Endothelial cell of umbilical vein (primary cell): ENCODE measurements around the gene LHX3. TPM values are rescaled to one million over a fixed set of nuclear protein-coding genes. Genes with fewer than 3 reads are reported as not detected.

ENCODE experiments used
- BruUV-seq: library from RNA; stranded (reverse); fragments of 400-500 nt; replicated peaks from 2 replicates; lab custom pipeline; 2021; lab: Mats Ljungman, UMichigan
- CTCF ChIA-PET: fragments of 300-600, 350-600 bp; sonication (Branson Sonifier 250); formaldehyde crosslinking; loops from one replicate; lab custom pipeline; 2021; ENCODE audit warnings: antibody characterized with exemption, inconsistent platforms; lab: Charles Lee
- POLR2A ChIA-PET: fragments of 300-600, 350-600 bp; sonication (Branson Sonifier 250); formaldehyde crosslinking; loops from one replicate; lab custom pipeline; 2021; ENCODE audit warnings: antibody characterized with exemption, inconsistent platforms; lab: Charles Lee
- DNase-seq: peaks from one replicate; pipeline ENCODE4 v3.0.0-alpha.2; 2011; ENCODE audit warnings: low read depth, low spot score
- FAIRE-seq: peaks from 2 replicates; lab custom pipeline; 2011; peaks lifted over from hg19 to GRCh38; lab: Jason Lieb, UNC
- H2AFZ ChIP-seq: 2 replicates; pipeline ENCODE4 v1.6.0; 2012; ENCODE audit warnings: low read depth, low read length, control low read depth, inconsistent platforms
- H3K27ac ChIP-seq: 2 replicates; pipeline ENCODE4 v1.5.1; 2011; ENCODE audit warnings: low read depth, mild to moderate bottlenecking, control low read depth, low read length, moderate library complexity; ENCODE audit not compliant: insufficient read depth
- H3K27me3 ChIP-seq, 2 experiments: 2 replicates each; pipeline versions ENCODE4 v1.6.0 to v1.6.1; 2011; ENCODE audit warnings: low read length in 2 of 2, mixed read lengths in 1 of 2; ENCODE audit not compliant: control insufficient read depth in 2 of 2, insufficient read depth in 2 of 2
- H3K36me3 ChIP-seq, 2 experiments: 2 replicates in 1 of 2; 3 replicates in 1 of 2; pipeline ENCODE4 v1.5.1; 2011; ENCODE audit warnings: low read length in 2 of 2, mild to moderate bottlenecking in 1 of 2, moderate library complexity in 1 of 2; ENCODE audit not compliant: control insufficient read depth in 2 of 2, insufficient read depth in 2 of 2; ENCODE audit errors: extremely low read depth in 1 of 2
- H3K4me1 ChIP-seq: 3 replicates; pipeline ENCODE4 v1.5.1; 2011; ENCODE audit warnings: mild to moderate bottlenecking, low read length; ENCODE audit not compliant: control insufficient read depth, insufficient read depth; ENCODE audit errors: extremely low read depth
- H3K4me2 ChIP-seq: 2 replicates; pipeline ENCODE4 v1.6.1; 2011; ENCODE audit warnings: low read length, control low read depth, mixed read lengths; ENCODE audit not compliant: insufficient read depth
- H3K4me3 ChIP-seq, 3 experiments: fragments of 200-600 bp in 1 of 3; sonication (generic), shearing (Covaris generic) in 1 of 3; replicated peaks in 1 of 3; 2 replicates each; pipeline ENCODE4 v1.5.1; 2011 to 2016; ENCODE audit warnings: control low read depth in 3 of 3, low read length in 3 of 3, mild to moderate bottlenecking in 2 of 3, inconsistent platforms in 1 of 3, low read depth in 1 of 3, moderate library complexity in 1 of 3; ENCODE audit not compliant: insufficient read depth in 1 of 3
- H3K79me2 ChIP-seq: 2 replicates; pipeline ENCODE4 v1.6.0; 2012; ENCODE audit warnings: low read length, inconsistent platforms; ENCODE audit not compliant: control insufficient read depth, insufficient read depth
- H3K9ac ChIP-seq: replicated peaks from 2 replicates; pipeline ENCODE3; 2011; ENCODE audit warnings: low read length, control low read depth; ENCODE audit not compliant: insufficient read depth; ENCODE audit errors: extremely low read depth
- H3K9me1 ChIP-seq: replicated peaks from 3 replicates; pipeline ENCODE4 v1.6.0; 2011; ENCODE audit warnings: mild to moderate bottlenecking, low read length; ENCODE audit not compliant: control insufficient read depth, insufficient read depth; ENCODE audit errors: extremely low read depth
- H3K9me3 ChIP-seq: replicated peaks from 2 replicates; pipeline ENCODE4 v1.5.1; 2012; ENCODE audit warnings: low read length, inconsistent platforms; ENCODE audit not compliant: control insufficient read depth, insufficient read depth
- H4K20me1 ChIP-seq: replicated peaks from 2 replicates; pipeline ENCODE3; 2011; ENCODE audit warnings: mild to moderate bottlenecking, low read length; ENCODE audit not compliant: control insufficient read depth, insufficient read depth; ENCODE audit errors: extremely low read depth
- EZH2 ChIP-seq: IDR thresholded peaks from 2 replicates; pipeline ENCODE4 v1.6.1; 2012; ENCODE audit warnings: borderline replicate concordance, low read depth, mild to moderate bottlenecking, moderate library complexity, low read length, inconsistent platforms; ENCODE audit not compliant: severe bottlenecking
- FOS ChIP-seq: IDR thresholded peaks from 2 replicates; pipeline ENCODE4 v1.6.1; 2011; ENCODE audit warnings: mild to moderate bottlenecking, low read length, moderate library complexity, borderline replicate concordance; ENCODE audit not compliant: insufficient read depth
- GATA2 ChIP-seq: IDR thresholded peaks from 2 replicates; pipeline ENCODE4 v1.7.0; 2011; ENCODE audit warnings: low read depth, mild to moderate bottlenecking, moderate library complexity, mixed read lengths, low read length; ENCODE audit not compliant: insufficient read length, insufficient read depth
- JUN ChIP-seq: IDR thresholded peaks from 2 replicates; pipeline ENCODE4 v1.6.1; 2011; ENCODE audit warnings: borderline replicate concordance, low read depth; ENCODE audit not compliant: insufficient read length, insufficient read depth
- MYC ChIP-seq: IDR thresholded peaks from one replicate; pipeline ENCODE4 v1.6.1; 2011; ENCODE audit warnings: mild to moderate bottlenecking, low read depth, low read length
- POLR2A ChIP-seq: IDR thresholded peaks from 2 replicates; pipeline ENCODE4 v1.6.1; 2012; ENCODE audit warnings: low read depth, mild to moderate bottlenecking, control low read depth, low read length
- POLR2AphosphoS5 ChIP-seq: IDR thresholded peaks from 2 replicates; pipeline ENCODE4 v1.6.1; 2012; ENCODE audit warnings: low read depth, mild to moderate bottlenecking, control low read depth, low read length, moderate library complexity; ENCODE audit not compliant: insufficient read depth
- dilution Hi-C: fragments of 300-500 bp; cut with MboI; formaldehyde crosslinking; loops from one replicate; pipeline ENCODE4 v1.15.0; 2019; ENCODE audit warnings: low sequenced_read_pairs; ENCODE audit not compliant: extremely low pct_ligation_motif_present
- intact Hi-C: fragments of 100-400 bp; cut with micrococcal nuclease; formaldehyde crosslinking; loops from one replicate; pipeline ENCODE4 v1.10.0; 2022
- polyA plus RNA-seq, 4 experiments: library from polyadenylated mRNA; depleted of rRNA in 3 of 4; stranded (reverse) in 3 of 4; unstranded in 1 of 4; fragments of >200 nt; gene quantifications; 2 replicates each; pipeline versions ENCODE4 v1.2.1 to v1.2.3, GENCODE V29; 2011 to 2012; ENCODE audit warnings: missing spikeins in 1 of 4
- total RNA-seq: library from RNA; stranded (reverse); gene quantifications from 2 replicates; pipeline ENCODE4 v1.2.3, GENCODE V29; 2021
- TF ChIP-seq, protein P1 (sequence below), 2 donors: IDR thresholded peaks; 1 replicate in 1 of 2; 2 replicates in 1 of 2; pipeline ENCODE4 v1.5.1; 2011; ENCODE audit warnings: low read length in 2 of 2, mild to moderate bottlenecking in 2 of 2, moderate library complexity in 2 of 2, control low read depth in 1 of 2, inconsistent platforms in 1 of 2, low read depth in 1 of 2; ENCODE audit not compliant: insufficient read depth in 1 of 2; ENCODE audit errors: extremely low read depth in 1 of 2
- TF ChIP-seq, protein P2 (sequence below): IDR thresholded peaks from 2 replicates; pipeline ENCODE4 v1.6.1; 2011; ENCODE audit not compliant: insufficient read depth, insufficient read length

The LHX3 gene
- total and polyA plus RNA-seq, 2 donors (not counting 3 experiments of a cell fraction or from before 2014, with no cell fraction given), result not detected

DNA sequence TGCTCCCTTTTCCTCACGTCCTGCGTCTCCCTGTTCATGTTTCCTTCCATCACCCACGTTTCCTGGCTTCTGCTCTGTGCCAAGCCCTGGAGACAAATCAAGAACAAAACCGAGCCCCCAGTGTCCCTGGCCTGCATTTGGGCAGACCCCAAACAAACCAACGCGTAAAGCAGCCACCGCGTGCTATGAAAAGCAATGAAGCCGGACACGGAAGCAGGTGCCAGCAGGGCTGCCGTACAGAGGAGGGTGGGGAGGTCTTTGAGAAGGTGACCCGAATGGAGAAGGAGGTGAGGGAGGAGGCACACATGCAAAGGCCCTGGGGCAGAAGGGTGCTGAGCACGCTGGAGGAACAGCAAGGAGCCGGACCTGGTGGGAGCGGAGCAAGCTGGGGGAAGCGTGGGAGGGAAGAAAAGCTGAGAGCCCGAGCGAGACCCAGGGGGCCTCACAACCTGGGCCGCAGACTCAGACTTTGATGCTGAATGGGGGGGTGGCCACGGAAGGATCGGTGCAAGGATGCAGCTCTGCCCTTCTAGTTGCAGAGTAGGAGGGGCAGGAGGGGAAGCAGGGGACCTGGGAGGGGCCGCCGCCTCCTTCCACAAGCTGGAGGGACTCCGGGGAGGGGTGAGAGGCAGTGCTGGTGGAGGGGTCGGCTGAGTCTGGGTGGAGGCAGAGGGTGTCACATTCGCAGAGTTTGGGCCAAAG is 42.1 kb upstream of the LHX3 start:
- H3K9me1 ChIP-seq, result no peaks in the 10 kb centered on the region
- H3K9ac ChIP-seq, result no peak overlapping the region
- no peak for TF ChIP-seq GATA2
- no peak for TF ChIP-seq FOS
- TF ChIP-seq POLR2AphosphoS5, result no peak
- TF ChIP-seq JUN, result no peak
- TF ChIP-seq, protein P1, sequence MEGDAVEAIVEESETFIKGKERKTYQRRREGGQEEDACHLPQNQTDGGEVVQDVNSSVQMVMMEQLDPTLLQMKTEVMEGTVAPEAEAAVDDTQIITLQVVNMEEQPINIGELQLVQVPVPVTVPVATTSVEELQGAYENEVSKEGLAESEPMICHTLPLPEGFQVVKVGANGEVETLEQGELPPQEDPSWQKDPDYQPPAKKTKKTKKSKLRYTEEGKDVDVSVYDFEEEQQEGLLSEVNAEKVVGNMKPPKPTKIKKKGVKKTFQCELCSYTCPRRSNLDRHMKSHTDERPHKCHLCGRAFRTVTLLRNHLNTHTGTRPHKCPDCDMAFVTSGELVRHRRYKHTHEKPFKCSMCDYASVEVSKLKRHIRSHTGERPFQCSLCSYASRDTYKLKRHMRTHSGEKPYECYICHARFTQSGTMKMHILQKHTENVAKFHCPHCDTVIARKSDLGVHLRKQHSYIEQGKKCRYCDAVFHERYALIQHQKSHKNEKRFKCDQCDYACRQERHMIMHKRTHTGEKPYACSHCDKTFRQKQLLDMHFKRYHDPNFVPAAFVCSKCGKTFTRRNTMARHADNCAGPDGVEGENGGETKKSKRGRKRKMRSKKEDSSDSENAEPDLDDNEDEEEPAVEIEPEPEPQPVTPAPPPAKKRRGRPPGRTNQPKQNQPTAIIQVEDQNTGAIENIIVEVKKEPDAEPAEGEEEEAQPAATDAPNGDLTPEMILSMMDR (IDR thresholded peaks at IDR 0.05; ENCODE audit: extremely low read depth in 1 of 2, insufficient read depth in 1 of 2, low read depth in 1 of 2, low read length in 2 of 2), result no peak
- TF ChIP-seq EZH2, result no peak
- no peak for TF ChIP-seq MYC
- TF ChIP-seq, protein P2, sequence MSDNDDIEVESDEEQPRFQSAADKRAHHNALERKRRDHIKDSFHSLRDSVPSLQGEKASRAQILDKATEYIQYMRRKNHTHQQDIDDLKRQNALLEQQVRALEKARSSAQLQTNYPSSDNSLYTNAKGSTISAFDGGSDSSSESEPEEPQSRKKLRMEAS, result no peak
- TF ChIP-seq POLR2A, result no peak
- intact Hi-C loops, result no loop called here
- H2AFZ ChIP-seq, result no peak overlapping the region
- dilution Hi-C loops, result no loop called here
- peaks cover 14% of the 10 kb centered on the region for H3K79me2 ChIP-seq
- CTCF ChIA-PET, result no interaction called here
- H3K27ac ChIP-seq, result no peak overlapping the region
- BruUV-seq, result no TSS peak
- FAIRE-seq (no peak), DNase-seq (no peak)
- H4K20me1 ChIP-seq, result no peaks in the 10 kb centered on the region
- peaks cover 0 to 6% of the 10 kb centered on the region in 2 experiments for H3K27me3 ChIP-seq
- POLR2A ChIA-PET, result no interaction called here
- no peaks in the 10 kb centered on the region for H3K36me3 ChIP-seq
- H3K9me3 ChIP-seq, result no peaks in the 10 kb centered on the region
- H3K4me1 ChIP-seq, result peaks cover 9% of the 10 kb centered on the region
- no peak overlapping the region for H3K4me3 ChIP-seq
- H3K4me2 ChIP-seq, result no peak overlapping the region
